ENCODE data around the gene LIMS2.

The LIMS2 gene

GRCh38 chr2:127670055-127670956 is 5.0 kb downstream of the LIMS2 start:
- Histone ChIP-seq H3K4me2 (ENCODE audit: low read length) (no peak overlapping the region), H3K27ac (ENCODE audit: low read length) (no peak overlapping the region), H4K20me1 (ENCODE audit: insufficient read depth, low read length) (no peaks in the 10 kb centered on the region), H3K36me3 (replicated peaks; ENCODE audit: low read depth, low read length) (no peaks in the 10 kb centered on the region), H2AFZ (ENCODE audit: low read depth, low read length) (no peak overlapping the region), H3K9me3 (ENCODE audit: insufficient read depth, low read length) (no peaks in the 10 kb centered on the region), H3K9ac (ENCODE audit: low read length) (no peak overlapping the region), H3K27me3 (ENCODE audit: low read depth, low read length) (peaks cover 24% of the 10 kb centered on the region), H3K4me1 (ENCODE audit: low read length) (no peaks in the 10 kb centered on the region), H3K4me3 (ENCODE audit: low read length) (no peak overlapping the region), H3K79me2 (ENCODE audit: low read length) (no peaks in the 10 kb centered on the region)
- no peak for TF ChIP-seq EZH2phosphoT487 (IDR thresholded peaks at IDR 0.05; ENCODE audit: low read depth)
- TF ChIP-seq CTCF (IDR thresholded peaks at IDR 0.05; ENCODE audit: low read depth, low read length), result no peak

GRCh38 chr2:127669056-127669455 is 6.3 kb downstream of the LIMS2 start:
- H3K4me3 ChIP-seq (ENCODE audit: low read length), result no peak overlapping the region
- H3K79me2 ChIP-seq (ENCODE audit: low read length), result no peaks in the 10 kb centered on the region
- H3K4me2 ChIP-seq (ENCODE audit: low read length), result no peak overlapping the region
- no peak overlapping the region for H3K27ac ChIP-seq (ENCODE audit: low read length)
- no peaks in the 10 kb centered on the region for H3K9me3 ChIP-seq (ENCODE audit: insufficient read depth, low read length)
- H3K36me3 ChIP-seq (replicated peaks; ENCODE audit: low read depth, low read length), result no peaks in the 10 kb centered on the region
- H2AFZ ChIP-seq (ENCODE audit: low read depth, low read length), result no peak overlapping the region
- no peaks in the 10 kb centered on the region for H3K4me1 ChIP-seq (ENCODE audit: low read length)
- peaks cover 24% of the 10 kb centered on the region for H3K27me3 ChIP-seq (ENCODE audit: low read depth, low read length)
- no peaks in the 10 kb centered on the region for H4K20me1 ChIP-seq (ENCODE audit: insufficient read depth, low read length)
- no peak for TF ChIP-seq EZH2phosphoT487 (IDR thresholded peaks at IDR 0.05; ENCODE audit: low read depth)
- no peak for TF ChIP-seq CTCF (IDR thresholded peaks at IDR 0.05; ENCODE audit: low read depth, low read length)
- no peak overlapping the region for H3K9ac ChIP-seq (ENCODE audit: low read length)

GRCh38 chr2:127665267-127665893 is 9.9 kb downstream of the LIMS2 start:
- Histone ChIP-seq H3K4me2 (ENCODE audit: low read length) (no peak overlapping the region), H3K36me3 (replicated peaks; ENCODE audit: low read depth, low read length) (no peaks in the 10 kb centered on the region), H3K4me3 (ENCODE audit: low read length) (no peak overlapping the region), H2AFZ (ENCODE audit: low read depth, low read length) (no peak overlapping the region), H4K20me1 (ENCODE audit: insufficient read depth, low read length) (no peaks in the 10 kb centered on the region), H3K4me1 (ENCODE audit: low read length) (no peaks in the 10 kb centered on the region), H3K27ac (ENCODE audit: low read length) (no peak overlapping the region), H3K27me3 (ENCODE audit: low read depth, low read length) (peaks cover 20% of the 10 kb centered on the region), H3K9me3 (ENCODE audit: insufficient read depth, low read length) (no peaks in the 10 kb centered on the region), H3K9ac (ENCODE audit: low read length) (no peak overlapping the region), H3K79me2 (ENCODE audit: low read length) (no peaks in the 10 kb centered on the region)
- no peak for TF ChIP-seq CTCF (IDR thresholded peaks at IDR 0.05; ENCODE audit: low read depth, low read length)
- TF ChIP-seq EZH2phosphoT487 (IDR thresholded peaks at IDR 0.05; ENCODE audit: low read depth), result no peak

- H4K20me1 ChIP-seq (ENCODE audit: insufficient read depth, low read length), result no peaks in the 10 kb centered on the region
- no peak overlapping the region for H3K9ac ChIP-seq (ENCODE audit: low read length)
- H3K36me3 ChIP-seq (replicated peaks; ENCODE audit: low read depth, low read length), result no peaks in the 10 kb centered on the region
- H3K4me2 ChIP-seq (ENCODE audit: low read length), result no peak overlapping the region
- no peak overlapping the region for H2AFZ ChIP-seq (ENCODE audit: low read depth, low read length)
- H3K9me3 ChIP-seq (ENCODE audit: insufficient read depth, low read length), result no peaks in the 10 kb centered on the region
- peaks cover 15% of the 10 kb centered on the region for H3K27me3 ChIP-seq (ENCODE audit: low read depth, low read length)
- peaks cover 3% of the 10 kb centered on the region; the same call in 1 of the 2 replicates for H3K4me1 ChIP-seq (ENCODE audit: low read length)
- H3K4me3 ChIP-seq (ENCODE audit: low read length), result no peak overlapping the region
- H3K79me2 ChIP-seq (ENCODE audit: low read length), result no peaks in the 10 kb centered on the region
- H3K27ac ChIP-seq (ENCODE audit: low read length), result no peak overlapping the region
- TF ChIP-seq CTCF (IDR thresholded peaks at IDR 0.05; ENCODE audit: low read depth, low read length), result no peak
- no peak for TF ChIP-seq EZH2phosphoT487 (IDR thresholded peaks at IDR 0.05; ENCODE audit: low read depth)
These were observed 10.5 kb downstream of the LIMS2 start for GRCh38 chr2:127664895-127665225.

All from OCI-LY3 (cell line).